Measurements from ENCODE around the gene ADAMTSL3.

- no peak for TF ChIP-seq CTCF (IDR thresholded peaks at IDR 0.05)
- TF ChIP-seq ZFX (IDR thresholded peaks at IDR 0.05; ENCODE audit: borderline replicate concordance): no peak
Measured at GRCh38 chr15:83610132-83610531, 43.8 kb upstream of the ADAMTSL3 start.
